ENCODE data around the gene LVRN. TPM values are rescaled to one million over a fixed set of nuclear protein-coding genes. Genes with fewer than 3 reads are reported as not detected.
A peak's percentile ranks its signal among the peaks of the same experiment; 100 is the strongest.

The LVRN gene
- total RNA-seq, 1 donor from 2014 or later: 1.3 TPM

- peak; percentile 32 to 38 for ATAC-seq
- TF ChIP-seq CTCF (IDR thresholded peaks at IDR 0.05): no peak
- no peak overlapping the region for H3K27ac ChIP-seq
- no peaks in the 10 kb centered on the region for H3K27me3 ChIP-seq (ENCODE audit: low read depth)
- H3K36me3 ChIP-seq: no peaks in the 10 kb centered on the region
- no peak overlapping the region for H3K4me3 ChIP-seq
- no peaks in the 10 kb centered on the region for H3K9me3 ChIP-seq
- intact Hi-C loops (cut with DNase I): no loop called here
- DNase-seq: no peak
- no peaks in the 10 kb centered on the region for H3K4me1 ChIP-seq
Observed at GRCh38 chr5:115941051-115941675, 21.1 kb upstream of the LVRN start.

GRCh38 chr5:115944501-115944900 is 17.8 kb upstream of the LVRN start:
- H3K9me3 ChIP-seq: no peaks in the 10 kb centered on the region
- no peak for ATAC-seq
- no peak overlapping the region for H3K4me3 ChIP-seq
- TF ChIP-seq CTCF (IDR thresholded peaks at IDR 0.05): no peak
- H3K27ac ChIP-seq: no peak overlapping the region
- H3K4me1 ChIP-seq: no peaks in the 10 kb centered on the region
- no peaks in the 10 kb centered on the region for H3K27me3 ChIP-seq (ENCODE audit: low read depth)
- intact Hi-C loops (cut with DNase I): no loop called here
- no peak for DNase-seq
- H3K36me3 ChIP-seq: no peaks in the 10 kb centered on the region

- H3K4me3 ChIP-seq: no peak overlapping the region
- ATAC-seq: no peak
- H3K36me3 ChIP-seq: no peaks in the 10 kb centered on the region
- H3K9me3 ChIP-seq: no peaks in the 10 kb centered on the region
- intact Hi-C loops (cut with DNase I): no loop called here
- H3K27ac ChIP-seq: no peak overlapping the region
- no peak for DNase-seq
- H3K4me1 ChIP-seq: no peaks in the 10 kb centered on the region
- no peak for TF ChIP-seq CTCF (IDR thresholded peaks at IDR 0.05)
- no peaks in the 10 kb centered on the region for H3K27me3 ChIP-seq (ENCODE audit: low read depth)
Observed at GRCh38 chr5:115946655-115947054, 15.6 kb upstream of the LVRN start.

GRCh38 chr5:115947260-115947659 is 15.0 kb upstream of the LVRN start:
- H3K4me3 ChIP-seq: no peak overlapping the region
- H3K9me3 ChIP-seq: no peaks in the 10 kb centered on the region
- TF ChIP-seq CTCF (IDR thresholded peaks at IDR 0.05): no peak
- ATAC-seq (no peak), DNase-seq (no peak)
- H3K27ac ChIP-seq: no peak overlapping the region
- H3K4me1 ChIP-seq: no peaks in the 10 kb centered on the region
- H3K36me3 ChIP-seq: no peaks in the 10 kb centered on the region
- H3K27me3 ChIP-seq (ENCODE audit: low read depth): no peaks in the 10 kb centered on the region
- intact Hi-C loops (cut with DNase I): no loop called here

- ATAC-seq: no peak
Observed at GRCh38 chr5:115948091-115948534, 14.2 kb upstream of the LVRN start.

More at GRCh38 chr5:115948091-115948534, 14.2 kb upstream of the LVRN start:
- no peak for TF ChIP-seq CTCF (IDR thresholded peaks at IDR 0.05)
- Histone ChIP-seq H3K4me3 (no peak overlapping the region), H3K9me3 (no peaks in the 10 kb centered on the region), H3K36me3 (no peaks in the 10 kb centered on the region), H3K27ac (no peak overlapping the region), H3K4me1 (no peaks in the 10 kb centered on the region), H3K27me3 (ENCODE audit: low read depth) (no peaks in the 10 kb centered on the region)
- DNase-seq: no peak
- intact Hi-C loops (cut with DNase I): no loop called here
